ENCODE results near the gene FIBP. TPM values are rescaled to one million over a fixed set of nuclear protein-coding genes. Genes with fewer than 3 reads are reported as not detected.

Gene FIBP
- 82.9 and 84.7 TPM in 2 replicates for total RNA-seq

DNA sequence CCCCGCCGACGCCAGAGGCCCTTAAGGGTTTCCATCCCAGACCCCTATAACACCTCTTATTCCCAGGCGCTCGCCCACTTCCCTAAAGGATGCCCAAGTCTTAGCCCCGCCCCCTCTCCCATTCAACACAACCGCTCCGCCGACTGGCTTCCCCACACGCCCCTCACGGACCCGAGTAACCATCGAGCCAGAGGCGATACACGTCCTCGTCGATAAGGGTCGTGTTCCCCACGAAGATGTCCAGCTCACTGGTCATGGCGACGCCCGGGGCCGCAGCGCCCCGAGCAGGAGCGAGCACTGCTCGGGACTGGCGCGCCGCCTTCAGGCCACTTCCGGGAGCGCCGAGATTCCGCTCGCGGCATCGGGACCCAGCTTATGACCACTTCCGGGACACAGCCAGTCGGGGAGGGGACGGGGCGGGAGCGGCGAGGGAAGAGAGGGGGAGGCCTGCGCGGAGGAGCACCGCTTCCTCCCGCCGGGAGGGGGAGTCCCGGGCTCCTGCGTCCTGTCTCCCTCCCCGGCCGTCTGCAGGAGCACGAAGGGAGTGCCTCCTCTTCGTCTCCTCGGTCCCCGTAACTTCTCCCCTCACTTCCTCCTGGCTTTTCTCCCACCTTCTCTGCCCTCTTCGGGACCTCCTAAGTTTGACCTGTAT, at the start of gene FIBP:
TSS of gene FIBP (minus strand) at position 309 of the 652 bp plus-strand sequence. CDS start at position 256, 53 bp downstream.
- intact Hi-C loops (cut with micrococcal nuclease) = loop anchor here (1.0 to 5.0 kb wide), 5 partner anchors 15 to 176 kb away; partner anchors contain the start of genes C11orf68, CFL1, DRAP1 and KAT5

DNA sequence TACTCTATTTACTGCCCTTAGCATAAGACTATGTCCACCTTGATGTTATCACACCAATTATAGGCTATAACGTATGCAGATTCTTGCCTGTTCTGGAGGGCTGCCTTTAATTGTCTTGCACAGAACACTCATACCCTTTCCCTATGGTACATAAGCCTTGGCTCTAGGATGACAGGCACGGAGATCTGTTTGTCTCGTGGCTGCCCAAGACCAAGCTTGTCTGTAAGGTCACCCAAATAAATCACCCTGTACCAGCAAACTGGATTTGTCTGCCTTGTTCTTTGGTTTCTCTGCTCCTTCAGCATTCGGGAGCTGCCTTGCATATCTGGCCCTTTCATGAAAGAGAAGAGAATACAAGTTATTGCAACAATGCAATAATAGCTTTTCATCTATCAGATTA, 49.5 kb upstream of the FIBP start:
- intact Hi-C loops (cut with micrococcal nuclease) = no loop called here

GRCh38 chr11:65934014-65934413, 45.7 kb upstream of the FIBP start:
- intact Hi-C loops (cut with micrococcal nuclease) = no loop called here

GRCh38 chr11:65932558-65932919, 44.3 kb upstream of the FIBP start:
- intact Hi-C loops (cut with micrococcal nuclease) = no loop called here

- intact Hi-C loops (cut with micrococcal nuclease) = no loop called here
These were observed 43.7 kb upstream of the FIBP start for GRCh38 chr11:65931773-65932557.

DNA sequence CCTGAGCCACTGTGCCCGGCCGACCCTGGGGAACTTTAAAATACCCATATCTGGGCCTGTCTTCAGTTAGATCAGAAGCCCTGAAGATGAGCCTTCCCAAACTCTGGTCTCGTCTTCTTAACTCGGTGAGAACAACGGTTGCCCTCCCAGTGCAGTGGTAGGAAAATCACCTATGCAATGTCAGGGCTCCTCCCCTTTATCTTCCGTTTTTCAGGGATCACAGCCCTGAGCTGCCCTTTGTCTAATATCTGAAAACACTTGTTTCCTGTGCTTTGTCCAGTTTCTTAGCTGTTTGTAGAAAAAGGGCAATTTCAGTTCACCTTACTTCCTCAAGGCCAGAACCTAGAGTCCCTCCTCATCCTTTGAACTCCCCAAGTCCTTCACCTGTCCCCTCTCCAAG, 40.4 kb upstream of the FIBP start:
- intact Hi-C loops (cut with micrococcal nuclease) = loop anchor here (1.0 kb wide), 3 partner anchors 9 to 33 kb away; partner anchors contain the start of genes C11orf68, DRAP1 and SART1

DNA sequence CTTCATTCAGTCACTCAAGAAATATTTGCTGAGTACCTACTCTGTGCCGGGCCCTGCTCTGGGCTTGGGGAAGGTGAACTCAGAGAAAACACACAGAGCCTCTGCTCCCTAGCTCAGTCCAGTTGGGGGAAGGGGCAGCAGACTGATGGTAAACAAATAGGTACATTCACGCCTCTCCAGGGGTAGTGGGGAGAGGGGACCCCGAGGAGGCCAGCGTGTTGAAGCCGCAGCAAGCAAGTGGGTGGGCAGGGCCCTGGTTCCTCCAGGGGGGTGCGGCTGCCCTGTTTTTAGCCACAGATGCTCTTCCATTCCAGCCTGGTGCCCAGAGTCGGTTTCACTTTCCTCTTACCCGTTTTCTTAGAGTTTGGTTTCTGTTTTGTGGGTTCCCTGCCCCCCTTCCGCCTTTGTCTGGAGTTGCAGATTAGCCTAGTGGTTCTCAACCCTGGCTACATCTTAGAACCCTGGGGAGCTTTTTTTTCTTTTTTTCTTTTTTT, 39.7 kb upstream of the FIBP start:
- intact Hi-C loops (cut with micrococcal nuclease) = loop anchor here (1.0 kb wide), 3 partner anchors 9 to 33 kb away; partner anchors contain the start of genes C11orf68, DRAP1 and SART1

- intact Hi-C loops (cut with micrococcal nuclease) = no loop called here
These were observed 37.1 kb upstream of the FIBP start for GRCh38 chr11:65925397-65925796.

GRCh38 chr11:65922565-65922964, 34.3 kb upstream of the FIBP start:
- intact Hi-C loops (cut with micrococcal nuclease) = no loop called here

DNA sequence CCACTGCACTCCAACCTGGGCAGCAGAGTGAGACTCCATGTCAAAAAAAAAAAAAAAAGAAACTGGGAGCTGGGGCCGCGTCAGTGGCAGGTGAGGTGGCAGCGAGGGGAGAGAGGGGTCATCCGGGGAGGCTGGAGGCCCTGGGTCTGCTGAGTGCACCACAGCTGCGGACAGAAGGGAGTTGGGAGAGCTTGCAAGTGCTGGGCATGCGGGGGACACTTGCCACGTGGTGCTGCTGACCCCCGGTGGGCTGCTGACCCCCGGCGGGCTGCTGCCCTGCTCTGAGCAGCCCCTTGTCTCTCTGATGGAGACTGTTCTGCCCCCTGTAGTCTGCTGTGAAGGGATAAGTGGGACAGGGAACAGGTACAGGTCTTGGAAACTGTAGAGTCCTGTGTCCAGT, 33.6 kb upstream of the FIBP start:
- intact Hi-C loops (cut with micrococcal nuclease) = no loop called here

GRCh38 chr11:65921033-65921555, 32.8 kb upstream of the FIBP start:
- intact Hi-C loops (cut with micrococcal nuclease) = no loop called here

GRCh38 chr11:65920372-65920802, 32.1 kb upstream of the FIBP start:
- intact Hi-C loops (cut with micrococcal nuclease) = no loop called here

GRCh38 chr11:65919573-65920371, 31.5 kb upstream of the FIBP start:
- intact Hi-C loops (cut with micrococcal nuclease) = loop anchor here (1.0 kb wide), 8 partner anchors 9 to 304 kb away; partner anchors contain the start of genes CFL1, FIBP, FOSL1 and PCNX3

- intact Hi-C loops (cut with micrococcal nuclease) = loop anchor here (1.0 kb wide), 8 partner anchors 9 to 304 kb away; partner anchors contain the start of genes CFL1, FIBP, FOSL1 and PCNX3
These were observed 30.9 kb upstream of the FIBP start, which contains the start of gene DRAP1 for GRCh38 chr11:65919141-65919572. Gene DRAP1 (plus strand): TSS chr11:65919426. CDS start chr11:65919502, 76 bp downstream.

DNA sequence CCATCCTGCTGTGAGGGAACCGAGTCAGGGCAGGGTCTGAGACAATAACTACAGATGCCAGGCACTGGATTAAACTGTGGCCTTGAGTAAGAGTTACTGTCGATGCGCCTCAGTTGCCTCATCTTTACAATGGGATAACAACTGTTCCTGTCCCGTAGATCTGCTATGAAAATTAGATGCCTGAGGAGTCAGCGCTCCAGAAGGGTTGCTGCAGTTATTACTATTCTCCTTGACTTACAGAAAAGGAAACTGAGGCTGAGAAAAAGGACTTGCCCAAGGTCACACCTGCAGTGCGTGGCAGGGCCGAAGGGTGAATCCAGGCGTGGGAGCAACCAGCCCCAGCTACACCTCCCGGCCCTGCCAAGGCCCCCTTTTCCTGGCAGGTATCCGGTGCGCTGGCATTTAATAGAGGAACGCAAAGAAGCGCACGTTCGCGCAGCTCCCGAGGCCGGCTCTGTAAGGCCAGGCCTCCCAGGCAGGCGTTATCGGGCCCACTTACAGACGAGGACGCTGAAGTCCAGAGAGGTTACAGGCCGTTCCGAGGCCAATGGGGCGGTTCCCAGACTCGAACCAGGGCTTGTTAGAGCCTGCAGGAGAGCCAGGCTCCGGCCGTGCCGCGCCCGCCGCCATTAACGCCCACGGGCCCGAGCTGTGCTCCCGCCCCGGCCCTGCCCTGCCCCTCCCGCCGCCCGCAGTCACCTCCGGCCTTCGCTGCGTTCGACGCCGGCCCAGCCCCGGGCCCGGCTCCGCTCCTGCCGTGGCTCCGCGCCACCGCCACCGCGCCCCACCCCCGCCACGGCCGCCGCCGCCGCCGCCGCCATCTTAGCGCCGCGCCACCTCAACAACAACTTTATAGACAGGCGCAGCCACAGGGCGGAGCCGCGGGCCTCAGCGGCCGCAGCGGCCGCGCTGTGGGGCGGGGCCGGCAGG, 30.2 kb upstream of the FIBP start, which contains the start of gene C11orf68:
TSS of gene C11orf68 (minus strand) at position 852 of the 930 bp plus-strand sequence. CDS start at position 821, 31 bp downstream.
- intact Hi-C loops (cut with micrococcal nuclease) = loop anchor here (1.0 kb wide), 8 partner anchors 10 to 303 kb away; partner anchors contain the start of genes CFL1, FIBP, FOSL1 and PCNX3

- intact Hi-C loops (cut with micrococcal nuclease) = no loop called here
These were observed 29.4 kb upstream of the FIBP start for GRCh38 chr11:65917434-65918210.

- intact Hi-C loops (cut with micrococcal nuclease) = no loop called here
These were observed 28.8 kb upstream of the FIBP start for GRCh38 chr11:65917077-65917433.

GRCh38 chr11:65916391-65916790, 28.1 kb upstream of the FIBP start:
- intact Hi-C loops (cut with micrococcal nuclease) = no loop called here

- intact Hi-C loops (cut with micrococcal nuclease) = no loop called here
These were observed 27.6 kb upstream of the FIBP start for GRCh38 chr11:65915821-65916251.
